ENCODE data around the gene TMEM63A.

GRCh38 chr1:225881081-225881958, 860 bp downstream of the TMEM63A start:
- TF ChIP-seq CTCF (IDR thresholded peaks at IDR 0.05 in 4 of 5, conservative IDR thresholded peaks at IDR 0.05 in 1 of 5) (no peak), POLR2A (IDR thresholded peaks at IDR 0.05) (no peak)
